NCI-H2171 (cell line): ENCODE data around the gene GMDS.
A peak's percentile ranks its signal among the peaks of the same experiment; 100 is the strongest.

Experiments used
- DNase-seq: peaks from one replicate; lab custom pipeline; 2025; lab: John Stamatoyannopoulos, UW

Gene GMDS

DNA sequence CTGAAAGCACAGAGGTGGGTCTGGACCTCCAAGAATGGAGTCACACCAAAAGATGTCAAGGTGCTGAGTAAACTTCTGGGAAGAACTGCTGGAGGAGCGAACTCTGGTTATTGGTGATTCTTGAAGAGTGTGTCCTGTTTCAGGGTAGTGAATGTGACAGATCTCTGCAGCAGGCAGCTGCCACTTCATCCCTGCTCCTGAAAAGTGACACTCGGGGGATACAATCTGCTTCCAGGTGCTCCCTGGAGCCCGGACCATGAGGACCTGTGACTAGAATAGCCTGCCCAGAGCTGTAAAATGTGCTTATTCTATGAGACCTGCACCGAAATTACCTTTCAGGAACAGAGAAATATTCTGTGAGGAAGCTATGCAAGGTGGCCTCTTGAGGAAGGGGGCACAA, 444.6 kb downstream of the GMDS start:
- no peak for DNase-seq

DNA sequence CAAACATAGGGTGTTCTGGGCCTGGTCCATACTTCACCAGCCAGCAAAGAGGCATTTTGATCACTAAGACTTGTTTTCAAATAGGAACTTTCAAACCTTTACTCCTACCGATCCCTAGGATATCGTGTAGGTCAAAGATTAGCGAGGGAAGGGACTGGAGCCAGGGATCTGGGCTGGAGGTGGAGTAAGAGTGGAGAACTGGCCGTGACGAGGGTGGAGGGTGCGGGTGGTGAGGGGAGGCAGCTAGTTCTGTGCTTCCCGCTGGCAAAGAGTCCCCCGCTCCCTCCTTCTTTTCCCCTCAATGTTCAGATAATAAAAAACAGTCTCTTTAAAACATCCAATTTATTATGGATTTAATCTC, 446.5 kb downstream of the GMDS start:
- DNase-seq = no peak

DNA sequence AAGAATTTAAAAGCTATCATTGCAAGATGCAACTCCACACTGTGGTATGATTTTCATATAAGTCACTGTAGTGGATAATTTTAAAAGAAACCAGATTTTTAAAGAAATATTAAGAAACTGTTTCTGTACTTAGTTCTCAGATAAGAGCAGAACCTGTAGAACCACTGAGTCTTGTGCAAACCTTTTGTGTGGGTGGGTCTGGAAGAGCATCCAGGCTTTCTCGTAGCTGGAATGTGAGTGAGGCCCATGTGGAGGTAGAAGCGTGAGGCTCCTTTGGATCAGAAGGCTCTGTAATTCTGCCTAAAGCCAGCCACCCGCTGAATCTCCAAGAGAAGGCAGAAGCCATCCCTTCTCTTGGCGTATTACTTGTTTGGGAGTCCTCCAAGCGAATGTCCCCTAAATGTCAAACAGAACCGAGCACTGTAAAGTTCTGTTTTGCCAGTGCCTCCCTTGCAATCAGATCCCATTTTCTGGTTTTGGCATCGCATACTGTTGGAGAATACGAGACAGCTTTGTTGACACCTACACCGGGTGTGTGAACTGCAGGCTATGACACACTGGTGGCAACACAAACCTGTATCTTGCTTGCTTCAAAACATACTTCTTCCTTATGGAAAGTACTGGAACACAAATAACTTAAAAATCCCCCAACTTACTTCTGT, 447.0 kb downstream of the GMDS start:
- no peak for DNase-seq

DNA sequence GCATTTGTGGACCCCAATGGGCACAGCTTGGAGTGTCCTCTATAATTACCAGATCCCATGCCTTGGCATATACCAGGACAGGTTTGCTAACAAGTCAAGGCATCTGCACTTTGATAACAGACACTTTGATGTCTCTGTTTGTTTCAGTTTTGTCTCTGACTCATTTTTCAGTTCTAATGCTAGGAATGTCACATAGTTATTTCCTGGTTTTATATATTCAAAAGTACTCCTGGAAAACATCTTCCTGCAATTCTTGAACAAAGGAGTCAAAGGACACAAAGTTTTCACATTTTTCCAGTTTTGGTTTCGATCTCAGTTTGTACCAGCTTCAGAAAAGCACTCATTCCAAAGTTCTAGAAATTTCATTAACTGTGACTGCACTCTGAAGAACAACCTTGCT, 447.6 kb downstream of the GMDS start:
- DNase-seq = no peak

DNA sequence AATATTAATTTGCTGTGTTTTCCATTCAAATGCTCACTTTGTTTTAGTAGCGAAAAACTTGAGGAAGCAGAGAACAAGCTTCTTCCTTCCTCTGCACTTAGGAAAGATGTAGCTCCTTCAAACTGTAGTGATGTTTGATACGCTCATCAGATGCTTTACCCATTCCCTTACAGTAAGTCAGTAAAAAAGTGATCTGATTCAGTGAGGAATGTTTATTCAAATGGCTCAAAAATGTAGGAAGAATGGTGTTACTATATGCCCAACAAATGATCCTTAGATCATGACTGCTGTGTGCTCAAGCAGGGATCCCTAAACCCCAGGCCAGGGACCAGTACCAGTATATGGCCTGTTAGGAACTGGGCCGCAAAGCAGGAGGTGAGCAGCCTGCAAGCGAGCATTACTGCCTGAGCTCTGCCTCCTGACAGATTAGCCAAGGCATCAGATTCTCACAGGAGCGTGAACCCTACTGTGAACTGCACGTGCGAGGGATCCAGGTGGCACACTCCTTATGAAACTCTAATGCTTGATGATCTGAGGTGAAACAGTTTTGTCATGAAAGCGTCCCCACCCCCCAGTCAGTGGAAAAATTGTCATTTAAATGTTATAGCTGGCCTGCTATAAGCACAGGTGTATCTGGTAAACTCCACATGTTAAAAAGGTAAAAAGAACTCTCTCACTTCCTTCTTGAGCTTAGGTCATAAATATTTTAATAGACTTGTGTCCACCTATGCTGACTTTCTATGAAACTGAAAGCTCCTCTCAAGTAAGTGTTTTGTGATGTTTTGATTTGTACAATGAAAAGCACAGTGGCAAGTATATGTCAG, 448.5 kb downstream of the GMDS start:
- DNase-seq = no peak

DNA sequence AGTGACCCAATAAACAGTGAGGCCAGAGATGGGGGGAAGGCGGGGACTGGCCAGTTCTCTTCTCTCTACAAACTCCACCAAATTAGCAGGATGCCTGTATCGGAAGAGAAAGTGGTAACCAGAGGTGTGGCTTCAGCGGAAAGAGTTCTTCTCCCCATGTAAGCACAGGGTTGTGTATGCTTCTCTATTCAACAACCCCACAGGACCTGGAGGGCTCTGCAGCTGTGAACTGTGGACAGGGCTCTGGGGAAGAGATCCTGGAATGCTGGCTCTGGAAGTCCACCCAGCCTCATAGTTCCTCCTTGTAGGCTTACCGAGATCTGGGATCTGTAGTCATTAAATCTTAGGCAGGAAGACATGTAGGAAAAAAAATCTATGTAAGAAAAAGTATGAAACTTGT, 449.5 kb downstream of the GMDS start:
- no peak for DNase-seq

DNA sequence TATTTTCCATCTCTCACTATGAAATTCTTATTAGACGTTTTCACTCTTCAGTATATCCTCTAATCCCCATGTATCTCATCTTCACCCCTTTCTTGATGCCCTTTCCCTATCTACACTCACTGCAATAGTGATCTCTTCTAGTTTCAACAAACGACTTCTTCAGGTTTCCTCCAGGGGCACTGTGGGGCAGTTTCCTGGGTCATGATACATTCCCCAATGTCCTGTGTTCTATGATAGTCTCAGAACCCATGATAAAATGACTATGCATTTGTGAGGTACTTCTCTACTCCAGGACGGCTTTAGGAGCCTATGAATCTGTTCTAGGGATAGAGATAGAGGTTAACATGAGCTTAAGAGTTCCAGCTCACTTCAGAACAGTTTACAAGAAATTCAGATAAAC, 452.4 kb downstream of the GMDS start:
- DNase-seq = peak; percentile 8

DNA sequence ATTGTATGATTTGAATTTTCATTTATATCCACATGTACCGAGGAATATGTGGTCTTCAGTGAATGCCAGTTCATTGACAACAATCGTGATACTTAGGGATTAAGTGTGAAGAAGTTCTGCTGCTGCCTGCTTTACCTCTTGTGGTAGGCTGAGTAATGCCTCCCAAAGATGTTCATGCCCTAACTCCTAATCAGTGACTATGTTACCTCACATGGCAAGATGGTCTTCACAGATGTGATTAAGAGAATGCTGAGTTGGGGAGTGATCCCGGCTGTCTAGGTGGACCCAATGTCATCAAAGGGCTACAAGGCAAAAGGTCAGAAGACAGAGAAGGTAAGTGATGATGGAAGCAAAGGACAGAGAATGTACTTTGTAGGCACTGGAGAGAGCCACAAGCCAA, 454.7 kb downstream of the GMDS start:
- no peak for DNase-seq

DNA sequence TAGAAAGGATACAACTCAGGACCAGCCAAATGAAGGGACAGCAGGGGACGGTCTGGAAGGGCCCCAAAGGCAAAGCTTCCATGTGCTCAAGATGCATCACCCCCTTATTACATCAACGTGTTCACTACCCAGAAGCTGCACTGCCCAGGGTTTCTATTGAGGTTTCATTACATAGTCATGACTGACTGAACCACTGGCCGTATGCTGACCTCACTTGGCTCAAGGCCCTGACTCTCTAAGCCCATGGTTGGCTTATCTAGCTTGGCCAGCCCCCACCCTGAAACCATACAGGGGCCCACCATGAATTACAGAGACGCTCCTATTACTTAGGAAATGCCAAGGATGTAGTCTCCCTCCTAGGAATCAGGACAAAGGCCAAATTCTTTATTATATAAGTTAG, 456.3 kb downstream of the GMDS start:
- DNase-seq = no peak

DNA sequence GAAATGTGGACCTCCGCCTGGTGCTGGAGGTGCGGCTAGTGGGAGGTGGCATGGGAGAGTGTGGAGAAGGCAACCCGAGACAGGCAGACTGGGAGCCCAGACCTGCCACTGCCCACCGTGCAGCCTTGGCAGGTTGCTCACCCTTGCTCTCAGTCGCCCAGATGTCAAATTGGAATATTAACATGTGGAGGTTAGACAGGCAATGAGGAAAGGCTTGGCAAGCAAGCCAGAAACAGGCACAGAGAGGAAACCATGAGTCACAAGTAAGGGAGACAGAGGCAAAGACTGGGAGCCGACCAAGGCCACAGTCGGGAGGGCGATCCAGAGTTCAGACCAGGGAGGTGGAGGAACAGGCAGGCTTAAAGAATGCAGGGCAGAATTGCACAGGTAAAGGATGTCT, 457.5 kb downstream of the GMDS start:
- DNase-seq = no peak

DNA sequence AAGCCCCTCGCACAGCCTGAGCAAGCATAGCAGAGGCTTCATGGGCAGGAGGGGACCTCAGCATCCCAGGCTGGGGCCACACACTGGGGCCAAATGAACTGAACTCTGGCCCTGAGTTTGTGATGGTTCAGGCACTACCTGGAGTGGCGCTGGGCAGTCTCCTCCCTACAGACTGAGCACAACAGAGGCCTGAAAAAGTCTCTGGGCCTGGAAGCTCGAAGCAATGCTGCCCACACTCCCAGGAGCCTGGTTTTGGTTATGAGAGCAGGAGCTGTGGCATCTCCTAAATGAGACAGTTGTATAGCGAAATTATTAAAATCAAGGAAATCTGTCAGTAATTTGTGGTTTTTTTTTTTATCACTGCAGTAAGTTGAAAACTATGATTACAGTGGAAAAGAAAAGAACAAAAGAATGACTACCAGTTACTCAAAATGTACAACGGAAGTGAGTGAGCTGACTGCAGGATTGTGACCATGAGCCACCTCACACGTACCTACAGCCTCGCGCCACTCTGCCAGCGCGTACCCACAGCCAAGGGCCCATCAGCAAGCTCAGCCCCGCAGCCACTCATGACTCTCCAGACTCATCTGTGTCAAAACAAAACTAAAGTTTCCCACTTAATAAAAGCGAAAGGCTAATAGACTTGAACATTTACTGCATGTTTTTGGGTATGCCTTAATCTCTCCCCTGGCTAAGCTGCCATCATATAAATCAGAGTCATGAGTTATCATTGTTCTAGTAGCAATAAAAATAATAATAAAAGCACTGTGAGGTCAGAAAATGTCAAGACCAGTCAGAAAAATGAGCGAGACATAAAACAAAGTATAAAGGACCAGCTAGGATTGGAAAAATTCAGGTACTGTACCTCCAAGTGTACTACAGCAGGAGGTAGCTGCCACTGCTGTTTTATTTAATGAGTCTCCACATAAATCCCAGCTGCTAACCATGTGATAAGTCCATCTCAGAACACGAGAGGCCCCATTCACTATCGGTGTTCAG, 458.7 kb downstream of the GMDS start:
- no peak for DNase-seq

DNA sequence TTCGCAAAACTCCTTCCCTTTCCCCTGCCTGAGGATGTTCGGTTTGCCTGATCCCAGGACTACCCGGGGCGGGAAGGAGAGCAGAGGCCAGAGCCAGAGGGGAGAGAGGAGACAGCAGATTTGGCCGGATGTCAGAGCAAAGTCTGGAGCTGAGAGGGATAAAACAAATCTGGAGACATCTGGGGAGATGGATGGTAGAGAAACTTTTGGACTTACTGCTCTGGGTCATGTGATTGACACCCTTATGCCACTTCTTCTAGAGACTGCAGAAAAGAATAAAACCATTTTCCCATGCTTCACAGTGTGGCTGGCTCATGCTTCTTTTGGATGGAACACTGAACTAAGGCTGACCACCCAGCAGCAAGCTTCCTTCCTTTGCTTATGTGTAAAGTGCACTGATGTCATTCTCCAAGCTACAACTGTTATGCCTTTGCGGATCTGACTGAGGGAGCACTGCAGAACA, 461.0 kb downstream of the GMDS start:
- DNase-seq = no peak

DNA sequence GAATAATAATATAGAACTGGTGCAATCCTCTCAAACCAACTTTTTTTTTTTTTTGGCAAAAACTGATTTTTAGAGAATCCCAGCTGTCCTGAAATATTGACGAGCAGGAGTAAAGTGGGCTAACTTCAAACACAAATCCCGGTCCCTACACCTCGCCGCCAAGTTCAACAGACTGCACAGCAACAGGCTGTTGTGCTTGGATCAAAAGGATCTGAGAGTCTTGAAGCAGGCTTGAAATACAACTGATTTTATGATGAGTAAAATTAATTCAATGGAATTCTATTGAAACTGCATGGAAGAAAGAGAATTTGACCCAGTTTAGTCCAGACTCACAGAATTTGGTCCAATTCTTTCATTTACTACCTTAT, 463.6 kb downstream of the GMDS start:
- no peak for DNase-seq

DNA sequence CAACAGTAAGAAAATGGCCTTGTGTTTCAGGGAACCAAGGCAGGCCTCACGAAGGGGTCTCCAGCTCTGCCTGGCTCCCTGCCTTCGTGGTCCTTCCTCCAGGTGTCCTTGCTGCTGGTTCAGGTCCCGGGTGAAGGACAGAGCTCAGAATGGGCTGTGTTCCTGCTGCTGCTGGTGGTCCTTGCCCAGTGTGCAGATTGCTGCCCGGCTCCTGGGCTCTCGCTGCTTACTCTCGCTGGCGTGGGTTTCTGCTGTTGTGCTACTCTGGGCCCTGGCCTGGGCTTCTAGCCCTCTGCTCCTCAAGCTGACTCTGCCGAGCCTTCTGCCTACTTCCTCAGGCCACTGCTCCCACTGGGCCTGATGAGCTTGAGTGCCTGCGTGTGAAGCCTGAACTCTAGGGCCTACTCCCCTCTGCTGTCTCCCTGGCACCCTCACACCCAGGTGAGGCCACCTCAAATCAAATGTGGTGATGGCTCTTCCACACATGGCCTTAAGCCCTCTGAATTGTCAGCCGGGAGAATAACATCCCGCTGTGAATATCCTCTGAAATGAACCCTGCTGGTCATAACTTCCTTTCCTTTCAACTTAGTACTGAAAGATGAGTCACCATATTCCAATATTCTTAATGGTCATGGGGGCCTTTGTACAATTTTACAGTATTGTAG, 464.1 kb downstream of the GMDS start:
- no peak for DNase-seq

DNA sequence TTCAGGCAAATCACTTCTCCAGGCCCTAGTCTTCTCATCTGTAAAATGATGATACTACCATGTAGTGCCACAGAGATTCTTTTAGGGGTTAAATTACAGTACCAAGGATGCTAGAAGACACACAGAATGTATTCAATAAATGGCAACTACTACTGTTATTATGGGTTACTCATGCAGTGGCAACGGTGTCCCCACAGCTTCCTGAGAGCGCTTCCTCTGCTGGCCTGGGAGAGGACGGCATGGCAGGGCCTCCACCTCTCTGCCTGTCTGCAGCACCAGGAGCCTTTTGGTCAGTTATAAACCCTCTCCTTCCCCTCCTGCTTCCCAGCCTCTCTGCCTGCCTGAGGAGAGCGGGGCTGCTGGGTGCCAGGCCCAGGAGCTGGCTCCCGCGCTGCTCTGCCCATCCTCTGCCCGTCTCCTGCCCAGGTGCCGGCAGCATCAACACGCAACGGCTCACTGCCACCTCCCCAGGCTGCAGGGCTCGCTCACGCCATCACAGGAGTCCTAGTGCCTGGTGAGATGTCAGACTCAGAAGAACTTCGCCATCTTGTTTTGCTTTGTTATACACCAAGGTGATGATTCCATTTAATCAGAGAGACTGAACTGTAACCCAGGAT, 465.0 kb downstream of the GMDS start:
- no peak for DNase-seq

DNA sequence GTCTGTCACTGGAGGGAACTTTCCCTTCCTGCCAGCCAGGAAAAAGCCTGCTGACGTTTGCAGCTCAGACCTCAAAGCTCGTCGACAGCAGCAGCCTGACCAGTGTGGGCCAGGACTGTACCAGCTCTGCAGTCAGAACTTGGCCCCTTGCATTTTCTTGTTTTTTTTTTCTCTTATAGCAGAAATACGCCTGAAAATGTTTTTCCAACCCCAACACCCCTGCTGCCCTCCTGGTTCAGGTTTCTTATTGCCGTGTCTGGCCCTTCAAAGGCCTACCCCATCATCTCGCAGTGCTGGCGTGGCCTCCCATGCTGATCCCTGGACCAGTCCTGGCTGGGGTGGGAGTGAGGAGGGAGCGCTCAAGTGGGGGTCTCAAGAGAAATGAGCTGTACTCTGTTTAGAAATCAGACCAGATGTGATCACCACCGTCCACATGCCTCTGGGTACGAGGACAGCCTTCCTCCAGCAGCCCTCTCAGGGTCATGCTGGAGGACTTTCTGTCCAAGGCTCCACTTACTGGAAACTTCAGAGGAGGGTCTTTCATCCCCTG, 466.6 kb downstream of the GMDS start:
- DNase-seq = no peak

DNA sequence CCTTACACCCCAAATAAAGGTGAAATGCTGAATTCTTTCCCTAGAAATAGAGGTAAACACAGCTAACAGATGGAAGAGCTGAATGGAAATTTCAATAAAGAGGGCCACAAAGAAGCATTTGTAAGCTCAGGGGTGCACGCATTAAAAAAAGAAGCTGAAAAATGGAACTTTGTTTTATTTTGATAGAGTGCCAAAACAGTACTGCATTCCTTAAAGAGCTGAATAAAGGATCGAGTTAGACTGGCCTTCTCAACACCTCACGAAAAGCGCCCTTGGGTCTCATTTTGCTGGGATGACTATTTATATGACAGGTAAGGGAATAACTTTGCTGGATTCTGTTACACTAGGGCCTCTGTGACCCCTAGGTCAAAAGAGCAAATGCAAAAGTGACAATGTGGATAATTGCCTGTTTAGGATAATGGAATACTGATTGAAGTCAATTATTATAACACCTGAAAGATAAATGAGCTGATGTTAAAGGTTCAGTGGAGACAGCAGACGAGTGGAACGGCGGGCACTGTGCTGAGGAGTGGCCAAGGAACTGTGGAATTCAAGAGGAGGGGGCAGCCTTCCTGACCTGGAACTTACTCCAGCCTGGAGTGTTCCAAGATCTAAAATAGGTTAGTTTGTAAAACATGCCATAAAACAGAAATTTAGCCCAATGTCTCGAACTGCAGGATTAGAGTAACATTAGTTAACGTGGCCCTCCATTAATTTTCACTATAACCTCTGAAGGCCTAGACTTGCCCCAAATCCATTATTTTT, 467.3 kb downstream of the GMDS start:
- no peak for DNase-seq

DNA sequence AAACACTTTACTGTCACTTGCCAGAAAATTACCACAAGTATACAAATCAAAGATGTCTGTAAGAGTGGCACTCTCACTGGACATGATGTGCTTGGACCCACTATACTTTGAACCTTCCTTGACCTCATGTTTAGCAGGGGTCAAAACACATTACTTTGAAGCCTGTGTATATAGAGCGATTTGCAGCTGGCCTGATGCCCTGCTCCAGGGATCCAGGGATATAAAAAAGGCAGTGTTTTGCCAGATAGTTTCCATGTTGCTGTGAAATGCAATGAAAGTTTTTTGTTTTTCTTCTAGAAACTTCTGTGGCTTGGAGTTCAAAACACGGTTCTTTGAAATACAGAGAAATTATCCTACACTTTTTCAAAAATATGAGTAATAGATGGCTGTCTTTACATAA, 470.0 kb downstream of the GMDS start:
- DNase-seq = no peak

DNA sequence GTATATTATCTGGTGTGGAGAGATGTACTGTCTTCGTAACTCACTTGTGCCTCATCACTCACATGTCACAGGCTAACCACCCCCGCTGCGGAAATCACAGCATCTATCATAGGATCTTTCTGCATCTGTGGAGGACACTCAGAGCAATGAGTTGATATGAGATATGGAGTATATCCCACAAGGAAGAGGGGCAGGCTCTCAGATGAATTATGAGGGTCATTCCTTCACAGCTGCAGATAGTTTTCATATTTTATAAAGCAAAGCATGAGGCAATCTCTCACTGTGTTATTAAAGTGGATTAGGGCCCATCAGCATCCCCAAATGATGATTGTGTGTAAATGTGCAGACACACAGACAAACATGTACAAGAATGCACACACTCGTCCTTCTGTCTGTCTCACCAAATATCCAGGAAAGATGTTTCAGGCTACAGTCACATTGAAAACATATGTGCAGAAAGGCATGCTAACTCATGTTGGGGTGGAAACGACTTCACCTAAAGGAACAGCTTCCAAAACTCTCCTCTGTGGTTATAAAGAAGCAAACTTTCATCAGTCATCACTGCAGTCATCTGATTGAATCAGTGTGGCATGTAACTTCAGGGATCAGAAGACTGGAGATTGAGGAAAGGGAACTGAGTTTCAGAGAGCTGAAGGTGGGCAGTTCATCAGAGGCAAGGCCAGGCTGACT, 471.0 kb downstream of the GMDS start:
- DNase-seq = no peak

DNA sequence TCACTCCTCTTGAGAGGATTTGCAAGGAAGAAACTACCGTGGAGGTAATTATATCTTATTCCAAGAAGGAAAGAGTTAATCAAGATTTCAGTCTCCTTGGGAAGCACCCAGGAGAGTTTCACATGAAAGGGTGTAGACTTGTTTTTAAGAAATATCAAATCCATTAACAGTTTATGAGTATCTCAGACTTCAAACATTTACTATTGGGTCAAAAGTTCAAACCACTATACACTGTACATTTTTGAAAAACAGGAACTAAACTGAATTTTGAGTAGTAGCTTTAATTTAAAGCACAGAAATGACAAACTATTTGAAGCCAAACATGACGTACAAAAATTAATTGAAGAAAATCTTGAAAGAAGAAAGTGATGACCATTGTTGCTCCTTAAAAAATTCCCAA, 471.7 kb downstream of the GMDS start:
- no peak for DNase-seq
